ENCODE results near the gene DOK3. TPM values are rescaled to one million over a fixed set of nuclear protein-coding genes. Genes with fewer than 3 reads are reported as not detected.

Gene DOK3
- total and polyA plus RNA-seq, 2 donors (not counting 1 experiment from before 2014, with no cell fraction given) = 103 to 115 TPM

GRCh38 chr5:177496070-177496726 is 13.4 kb downstream of the DOK3 start:
- Mint-ChIP-seq H3K27me3 (peaks cover 3% of the 10 kb centered on the region), H3K27ac (peak overlapping the region; percentile 41), H3K9me3 (ENCODE audit: insufficient read depth) (no peaks in the 10 kb centered on the region), H3K4me1 (peaks cover 64% of the 10 kb centered on the region), H3K4me3 (peak overlapping the region; percentile 67)
- POLR2A ChIA-PET = interaction anchor here (0.6 to 1.1 kb wide), 3 partner anchors 40 to 118 kb away, joined by 3 to 6 read pairs (median 3); no protein-coding TSS in a partner anchor
- Histone ChIP-seq H2AFZ (ENCODE audit: insufficient read depth, low read depth, low read length, poor library complexity, severe bottlenecking) (no peak overlapping the region), H3K27me3 (replicated peaks in 1 of 4; ENCODE audit: control extremely low read depth in 1 of 4, control insufficient read depth in 3 of 4, insufficient read depth in 4 of 4, low read length in 3 of 4) (peaks cover 0 to 10% (median 4%) of the 10 kb centered on the region in 4 experiments), H3K9ac (ENCODE audit: low read length) (peak overlapping the region; percentile 74), H3K79me2 (ENCODE audit: control insufficient read depth, insufficient read depth, low read length) (peaks cover 6% of the 10 kb centered on the region), H3K4me2 (replicated peaks; ENCODE audit: low read depth, low read length, poor library complexity, severe bottlenecking) (peak overlapping the region; percentile 81), H3K27ac (ENCODE audit: low read length in 2 of 2) (no peak overlapping the region), H4K20me1 (ENCODE audit: control insufficient read depth, insufficient read depth, low read length, poor library complexity, severe bottlenecking) (peaks cover 17% of the 10 kb centered on the region), H3K4me3 (ENCODE audit: control extremely low read depth in 1 of 5, extremely low read depth in 1 of 5, insufficient read depth in 1 of 5, low read depth in 2 of 5, low read length in 4 of 5) (peak overlapping the region in 3 of 5 experiments; percentile 59 to 66 (median 65)), H3K9me3 (ENCODE audit: control extremely low read depth in 1 of 3, control insufficient read depth in 2 of 3, insufficient read depth in 1 of 3, low read length in 2 of 3) (peaks cover 0 to 10% (median 0%) of the 10 kb centered on the region in 3 donors), H3K4me1 (ENCODE audit: control insufficient read depth in 2 of 2, insufficient read depth in 2 of 2, low read length in 2 of 2) (peaks cover 46 to 59% of the 10 kb centered on the region in 2 donors), H3K36me3 (replicated peaks in 1 of 2; ENCODE audit: control extremely low read depth in 1 of 2, control insufficient read depth in 1 of 2, extremely low read depth in 1 of 2, insufficient read depth in 2 of 2, low read length in 1 of 2) (no peaks in the 10 kb centered on the region)
- DNase-seq (peak; percentile 37), ATAC-seq (ENCODE audit: low read depth) (no peak)
- no peak for TF ChIP-seq EZH2 (IDR thresholded peaks at IDR 0.05; ENCODE audit: borderline replicate concordance, insufficient read depth, low read depth, low read length, poor library complexity, severe bottlenecking)
- TF ChIP-seq CTCF (IDR thresholded peaks at IDR 0.05) = peak; percentile 15
- CTCF ChIA-PET = interaction anchor here (0.9 to 2.5 kb wide), 3 partner anchors 12 to 93 kb away, joined by 3 to 11 read pairs (median 3); no protein-coding TSS in a partner anchor
- 83% methylated on average over 12 of the region's 12 CpGs for WGBS (ENCODE audit: insufficient coverage)
- intact Hi-C loops (cut with micrococcal nuclease) = no loop called here
